Body of pancreas (tissue), 4 donors: ENCODE results near the gene ASMT. TPM values are rescaled to one million over a fixed set of nuclear protein-coding genes. Genes with fewer than 3 reads are reported as not detected.
"Not testable (repeated sequence)": the region's sequence is repeated elsewhere in the genome, so short reads cannot be mapped to it uniquely, and the experiment has no call there.

Experiments used
- ATAC-seq: fragments of 150-250 bp; one replicate; pipeline ENCODE4 v1.9.1; 2016
- DNase-seq, 4 donors: peaks; one replicate each; pipeline ENCODE4 v3.0.0-alpha.2; 2019
- H3K27ac ChIP-seq, 4 donors: fragments of 200-600 bp; sonication (generic); 1 replicate in 3 of 4; 2 replicates in 1 of 4; pipeline versions ENCODE4 v1.5.1 to v1.6.1; 2016 to 2019; ENCODE audit warnings: mild to moderate bottlenecking in 1 of 4, mixed read lengths in 1 of 4, moderate library complexity in 1 of 4
- H3K27me3 ChIP-seq, 2 donors: fragments of 200-600 bp; sonication (generic); one replicate each; pipeline ENCODE4 v1.6.0; 2016; ENCODE audit warnings: mild to moderate bottlenecking in 1 of 2
- H3K36me3 ChIP-seq, 2 donors: fragments of 200-600 bp; sonication (generic); replicated peaks in 1 of 2; 2 replicates each; pipeline ENCODE4 v1.5.1; 2016; ENCODE audit warnings: low read depth in 2 of 2; ENCODE audit not compliant: insufficient read depth in 1 of 2
- H3K4me1 ChIP-seq: fragments of 200-600 bp; sonication (generic); one replicate; pipeline ENCODE4 v1.6.0; 2016
- H3K4me3 ChIP-seq, 2 donors: fragments of 200-600 bp; sonication (generic); 1 replicate in 1 of 2; 2 replicates in 1 of 2; pipeline ENCODE4 v1.5.1; 2016 to 2019
- H3K9me3 ChIP-seq, 3 donors: fragments of 200-600 bp; sonication (generic); 1 replicate in 2 of 3; 2 replicates in 1 of 3; pipeline ENCODE4 v1.5.1; 2016
- POLR2A ChIP-seq, 3 donors: fragments of 450-650 bp; IDR thresholded peaks; one replicate each; pipeline ENCODE4 v1.6.1; 2016; ENCODE audit warnings: antibody characterized with exemption in 3 of 3, mild to moderate bottlenecking in 2 of 3
- WGBS, 2 donors: methylation state at CpG; one replicate each; pipeline ENCODE4 v1.1.5; 2017; 5-methylcytosine and 5-hydroxymethylcytosine counted together
- intact Hi-C: fragments of 100-400 bp; cut with DNase I; formaldehyde crosslinking; loops from one replicate; pipeline ENCODE4 v1.15.1; 2023
- total RNA-seq, 2 donors: library from RNA; depleted of rRNA; stranded (reverse); fragments of >200 nt; gene quantifications; one replicate each; pipeline ENCODE4 v1.1.0, GENCODE V29; 2016
- TF ChIP-seq, protein P1 (sequence below), 7 experiments: fragments of 450-650 bp in 4 of 7; fragments of 200-600 bp in 3 of 7; sonication (generic) in 3 of 7; IDR thresholded peaks; one replicate each; pipeline ENCODE4 v1.5.1; 2016 to 2019; ENCODE audit warnings: antibody characterized with exemption in 7 of 7

ASMT gene
- total RNA-seq, 2 donors from 2014 or later: not detected

DNA sequence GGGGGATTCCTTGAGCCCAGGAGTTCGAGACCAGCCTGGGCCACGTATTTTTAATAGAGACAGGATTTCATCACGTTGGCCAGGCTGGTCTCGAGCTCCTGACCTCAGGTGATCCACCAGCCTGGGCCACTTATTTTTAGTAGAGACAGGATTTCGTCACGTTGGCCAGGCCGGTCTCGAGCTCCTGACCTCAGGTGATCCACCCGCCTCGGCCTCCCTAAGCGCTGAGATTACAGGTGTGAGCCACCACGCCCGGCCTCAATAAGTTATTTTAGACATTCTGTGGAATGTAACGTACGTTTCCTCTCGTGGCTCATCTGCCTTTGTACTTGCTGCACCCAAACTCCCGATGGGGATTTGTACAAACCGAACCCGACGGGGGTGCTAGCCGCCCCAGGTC lies 8.8 kb downstream of the ASMT start:
- no peak for DNase-seq
- Histone ChIP-seq H3K27me3 (no peaks in the 10 kb centered on the region), H3K9me3 (no peaks in the 10 kb centered on the region), H3K4me3 (no peak overlapping the region), H3K36me3 (no peaks in the 10 kb centered on the region), H3K27ac (no peak overlapping the region), H3K4me1 (no peaks in the 10 kb centered on the region)
- intact Hi-C loops: no loop called here
- no peak for ATAC-seq
- WGBS, 2 donors: 83 to 92% methylated on average over 10 to 21 of the region's 21 CpGs
- TF ChIP-seq, protein P1, sequence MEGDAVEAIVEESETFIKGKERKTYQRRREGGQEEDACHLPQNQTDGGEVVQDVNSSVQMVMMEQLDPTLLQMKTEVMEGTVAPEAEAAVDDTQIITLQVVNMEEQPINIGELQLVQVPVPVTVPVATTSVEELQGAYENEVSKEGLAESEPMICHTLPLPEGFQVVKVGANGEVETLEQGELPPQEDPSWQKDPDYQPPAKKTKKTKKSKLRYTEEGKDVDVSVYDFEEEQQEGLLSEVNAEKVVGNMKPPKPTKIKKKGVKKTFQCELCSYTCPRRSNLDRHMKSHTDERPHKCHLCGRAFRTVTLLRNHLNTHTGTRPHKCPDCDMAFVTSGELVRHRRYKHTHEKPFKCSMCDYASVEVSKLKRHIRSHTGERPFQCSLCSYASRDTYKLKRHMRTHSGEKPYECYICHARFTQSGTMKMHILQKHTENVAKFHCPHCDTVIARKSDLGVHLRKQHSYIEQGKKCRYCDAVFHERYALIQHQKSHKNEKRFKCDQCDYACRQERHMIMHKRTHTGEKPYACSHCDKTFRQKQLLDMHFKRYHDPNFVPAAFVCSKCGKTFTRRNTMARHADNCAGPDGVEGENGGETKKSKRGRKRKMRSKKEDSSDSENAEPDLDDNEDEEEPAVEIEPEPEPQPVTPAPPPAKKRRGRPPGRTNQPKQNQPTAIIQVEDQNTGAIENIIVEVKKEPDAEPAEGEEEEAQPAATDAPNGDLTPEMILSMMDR (IDR thresholded peaks at IDR 0.05): no peak
- no peak for TF ChIP-seq POLR2A (IDR thresholded peaks at IDR 0.05)

DNA sequence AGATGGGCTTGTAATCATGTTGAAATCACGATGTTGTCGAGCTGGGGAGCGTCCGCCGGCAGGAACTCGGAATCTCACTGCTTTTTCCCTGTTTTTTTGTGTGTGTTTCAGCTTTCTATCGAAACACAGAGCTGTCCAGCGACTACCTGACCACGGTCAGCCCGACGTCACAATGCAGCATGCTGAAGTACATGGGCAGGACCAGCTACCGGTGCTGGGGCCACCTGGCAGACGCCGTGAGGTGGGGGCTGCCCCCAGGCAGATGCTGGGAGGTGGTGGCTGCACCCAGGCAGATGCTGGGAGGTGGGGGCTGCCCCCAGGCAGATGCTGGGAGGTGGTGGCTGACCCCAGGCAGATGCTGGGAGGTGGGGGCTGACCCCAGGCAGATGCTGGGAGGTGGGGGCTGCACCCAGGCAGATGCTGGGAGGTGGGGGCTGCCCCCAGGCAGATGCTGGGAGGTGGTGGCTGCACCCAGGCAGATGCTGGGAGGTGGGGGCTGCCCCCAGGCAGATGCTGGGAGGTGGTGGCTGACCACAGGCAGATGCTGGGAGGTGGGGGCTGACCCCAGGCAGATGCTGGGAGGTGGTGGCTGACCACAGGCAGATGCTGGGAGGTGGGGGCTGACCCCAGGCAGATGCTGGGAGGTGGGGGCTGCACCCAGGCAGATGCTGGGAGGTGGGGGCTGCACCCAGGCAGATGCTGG lies 9.4 kb downstream of the ASMT start:
- H3K27me3 ChIP-seq, intact Hi-C loops, ATAC-seq: not testable (repeated sequence)

DNA sequence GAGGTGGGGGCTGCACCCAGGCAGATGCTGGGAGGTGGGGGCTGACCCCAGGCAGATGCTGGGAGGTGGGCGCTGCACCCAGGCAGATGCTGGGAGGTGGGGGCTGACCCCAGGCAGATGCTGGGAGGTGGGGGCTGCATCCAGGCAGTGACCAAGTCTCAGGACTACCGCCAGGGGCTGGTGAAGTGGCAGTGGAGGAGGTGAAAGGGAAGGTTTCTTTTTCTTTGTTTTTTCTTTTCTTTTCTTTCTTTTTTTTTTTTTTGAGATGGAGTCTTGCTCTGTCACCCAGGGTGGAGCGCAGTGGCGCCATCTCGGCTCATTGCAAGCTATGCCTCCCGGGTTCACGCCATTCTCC lies 10.0 kb downstream of the ASMT start:
- H3K36me3 ChIP-seq, H3K27ac ChIP-seq, H3K27me3 ChIP-seq, ATAC-seq, DNase-seq, H3K4me1 ChIP-seq, H3K4me3 ChIP-seq, H3K9me3 ChIP-seq, intact Hi-C loops: not testable (repeated sequence)
- 89 to 90% methylated on average over 6 to 7 of the region's 7 CpGs for WGBS, 2 donors

More for the DNA sequence above, 9.4 kb downstream of the ASMT start:
- not testable (repeated sequence) for H3K36me3 ChIP-seq, H3K4me3 ChIP-seq, H3K27ac ChIP-seq, DNase-seq, H3K4me1 ChIP-seq, H3K9me3 ChIP-seq
- 80 to 87% methylated on average over 14 of the region's 14 CpGs for WGBS, 2 donors

DNA sequence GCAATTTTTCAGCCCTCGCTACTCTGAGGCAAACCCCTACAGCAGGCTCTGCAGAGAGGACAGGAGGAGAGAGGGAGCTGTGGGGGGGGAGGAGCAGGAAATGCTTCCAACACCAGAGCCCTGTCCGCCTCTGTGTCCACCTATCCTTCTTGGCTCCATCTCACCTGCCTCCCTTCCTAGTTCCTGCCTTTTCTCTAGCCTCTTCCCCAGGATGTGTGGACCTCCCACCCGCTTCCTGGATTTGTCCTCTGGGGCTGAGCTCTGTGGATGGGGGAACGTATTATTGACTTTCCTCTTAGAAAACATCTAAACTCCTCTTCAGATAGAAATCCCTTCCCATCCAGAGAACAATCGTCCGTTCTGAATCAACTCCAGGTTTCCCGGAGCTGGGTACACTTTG lies 14.4 kb downstream of the ASMT start:
- no peak for DNase-seq
- Histone ChIP-seq H3K4me1 (no peaks in the 10 kb centered on the region), H3K4me3 (no peak overlapping the region), H3K27me3 (no peaks in the 10 kb centered on the region), H3K36me3 (no peaks in the 10 kb centered on the region), H3K9me3 (no peaks in the 10 kb centered on the region), H3K27ac (no peak overlapping the region)
- ATAC-seq: no peak
- intact Hi-C loops: no loop called here
- WGBS, 2 donors: 80 to 83% methylated on average over 7 of the region's 7 CpGs
- TF ChIP-seq POLR2A (IDR thresholded peaks at IDR 0.05): no peak
- TF ChIP-seq, protein P1 (IDR thresholded peaks at IDR 0.05): no peak

DNA sequence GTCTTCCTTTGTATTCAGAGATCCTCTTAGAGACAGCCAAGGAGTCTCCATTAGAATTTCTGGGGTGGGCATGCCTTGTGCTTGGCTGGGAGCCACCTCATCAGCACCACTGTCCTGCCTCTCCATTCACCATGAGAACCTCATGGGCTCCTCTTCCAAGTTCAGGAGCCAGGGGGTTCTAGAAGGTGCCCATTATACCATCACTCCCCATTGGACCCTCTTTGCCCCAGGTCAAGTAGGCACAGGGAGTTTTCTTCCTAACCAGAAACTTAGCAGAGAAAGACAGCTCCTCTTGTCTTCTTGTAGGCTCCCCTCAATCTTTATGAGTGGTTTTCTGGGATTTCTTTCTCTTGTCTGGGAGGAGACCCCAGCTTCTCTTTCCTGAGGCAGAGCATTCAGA lies 31.1 kb downstream of the ASMT start:
- no peak for DNase-seq
- intact Hi-C loops: loop anchor here (5.0 kb wide), 1 partner anchor 1176 kb away; no protein-coding TSS in a partner anchor
- no peak for ATAC-seq
- no peak overlapping the region for H3K4me3 ChIP-seq
- no peaks in the 10 kb centered on the region for H3K36me3 ChIP-seq
- no peaks in the 10 kb centered on the region for H3K27me3 ChIP-seq
- H3K4me1 ChIP-seq: no peaks in the 10 kb centered on the region
- H3K9me3 ChIP-seq: no peaks in the 10 kb centered on the region
- TF ChIP-seq, protein P1 (IDR thresholded peaks at IDR 0.05): no peak
- TF ChIP-seq POLR2A (IDR thresholded peaks at IDR 0.05): no peak
- no peak overlapping the region for H3K27ac ChIP-seq

DNA sequence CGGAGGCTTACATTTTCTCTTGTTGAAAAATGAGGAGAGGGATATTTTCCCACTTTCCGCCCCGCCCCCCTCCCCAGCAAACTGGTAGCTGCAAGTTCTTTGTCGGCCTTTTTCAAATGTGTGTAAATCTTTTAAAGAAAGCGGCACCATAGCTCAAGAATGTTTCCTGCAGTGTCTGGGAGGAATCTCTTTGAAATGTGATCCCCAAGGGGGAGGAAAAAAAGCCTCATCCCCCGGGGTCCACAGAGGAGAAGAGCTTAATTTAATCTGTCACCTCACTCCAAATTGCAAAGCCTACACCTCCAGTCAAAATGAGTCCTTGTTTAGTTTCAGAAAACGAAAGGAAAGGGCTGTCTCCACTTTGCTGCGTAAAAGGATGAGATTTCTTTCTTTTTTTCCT lies 34.8 kb downstream of the ASMT start:
- H3K9me3 ChIP-seq: no peaks in the 10 kb centered on the region
- 43% methylated on average over 8 of the region's 8 CpGs for WGBS, 2 donors
- H3K27me3 ChIP-seq: no peaks in the 10 kb centered on the region
- DNase-seq (no peak), ATAC-seq (no peak)
- no peaks in the 10 kb centered on the region for H3K36me3 ChIP-seq
- no peaks in the 10 kb centered on the region for H3K4me1 ChIP-seq
- TF ChIP-seq, protein P1 (IDR thresholded peaks at IDR 0.05): no peak
- TF ChIP-seq POLR2A (IDR thresholded peaks at IDR 0.05): no peak
- no peak overlapping the region for H3K4me3 ChIP-seq
- intact Hi-C loops: loop anchor here (5.0 to 10.0 kb wide), 2 partner anchors 945 to 1173 kb away; no protein-coding TSS in a partner anchor
- no peak overlapping the region for H3K27ac ChIP-seq
